ENCODE results near the gene DRGX. TPM values are rescaled to one million over a fixed set of nuclear protein-coding genes. Genes with fewer than 3 reads are reported as not detected.

Gene DRGX
- total RNA-seq, 1 donor, result not detected

DNA sequence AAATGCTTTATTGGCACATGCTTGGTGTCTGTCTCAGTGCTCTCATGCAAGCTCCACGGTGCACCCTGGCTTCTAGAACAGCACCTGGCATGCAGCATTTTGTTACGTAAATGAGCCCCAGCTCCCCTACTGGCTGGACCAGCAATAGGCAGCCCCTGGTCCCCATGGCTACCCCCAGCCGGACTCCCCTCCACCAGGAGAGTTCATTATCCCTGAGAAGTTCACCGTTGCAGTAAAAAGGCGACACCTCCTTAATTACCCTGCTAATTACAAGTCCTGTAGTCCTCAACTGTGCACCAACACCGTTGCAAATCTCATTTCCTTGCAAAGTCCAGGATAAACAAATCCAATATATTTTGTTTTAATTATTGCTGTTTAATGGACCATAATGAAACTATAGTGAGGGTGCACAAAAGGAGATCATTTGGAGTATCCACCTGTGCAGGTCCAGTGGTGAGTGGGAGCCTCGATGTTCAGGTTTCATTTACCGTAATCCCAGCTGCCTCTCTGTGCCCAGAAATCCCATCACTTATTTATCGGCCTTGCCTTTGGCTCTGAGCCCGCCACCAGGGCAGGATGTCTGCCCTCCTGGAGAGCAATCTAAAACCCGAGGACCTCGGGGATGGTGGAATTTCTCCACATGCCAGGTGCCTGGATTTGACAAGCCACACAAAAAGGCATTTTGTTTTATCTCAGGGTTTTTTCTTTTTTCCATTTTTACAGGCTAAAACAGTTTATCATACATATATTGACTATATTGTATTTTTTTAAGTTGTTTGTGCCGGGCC is 12.8 kb upstream of the DRGX start:
- TF ChIP-seq, protein P1, sequence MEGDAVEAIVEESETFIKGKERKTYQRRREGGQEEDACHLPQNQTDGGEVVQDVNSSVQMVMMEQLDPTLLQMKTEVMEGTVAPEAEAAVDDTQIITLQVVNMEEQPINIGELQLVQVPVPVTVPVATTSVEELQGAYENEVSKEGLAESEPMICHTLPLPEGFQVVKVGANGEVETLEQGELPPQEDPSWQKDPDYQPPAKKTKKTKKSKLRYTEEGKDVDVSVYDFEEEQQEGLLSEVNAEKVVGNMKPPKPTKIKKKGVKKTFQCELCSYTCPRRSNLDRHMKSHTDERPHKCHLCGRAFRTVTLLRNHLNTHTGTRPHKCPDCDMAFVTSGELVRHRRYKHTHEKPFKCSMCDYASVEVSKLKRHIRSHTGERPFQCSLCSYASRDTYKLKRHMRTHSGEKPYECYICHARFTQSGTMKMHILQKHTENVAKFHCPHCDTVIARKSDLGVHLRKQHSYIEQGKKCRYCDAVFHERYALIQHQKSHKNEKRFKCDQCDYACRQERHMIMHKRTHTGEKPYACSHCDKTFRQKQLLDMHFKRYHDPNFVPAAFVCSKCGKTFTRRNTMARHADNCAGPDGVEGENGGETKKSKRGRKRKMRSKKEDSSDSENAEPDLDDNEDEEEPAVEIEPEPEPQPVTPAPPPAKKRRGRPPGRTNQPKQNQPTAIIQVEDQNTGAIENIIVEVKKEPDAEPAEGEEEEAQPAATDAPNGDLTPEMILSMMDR (IDR thresholded peaks at IDR 0.05; ENCODE audit: extremely low read depth, low read depth, low read length), result peak; percentile 31
- no peak overlapping the region for H3K4me3 ChIP-seq (ENCODE audit: insufficient read depth, low read length)
- H2AFZ ChIP-seq (ENCODE audit: low read length), result no peak overlapping the region
- no peaks in the 10 kb centered on the region for H3K36me3 ChIP-seq (ENCODE audit: insufficient read depth, low read length)
- no peaks in the 10 kb centered on the region for H4K20me1 ChIP-seq (ENCODE audit: insufficient read depth, low read length)
- H3K4me1 ChIP-seq (ENCODE audit: insufficient read depth, low read length), result no peaks in the 10 kb centered on the region
- H3K27me3 ChIP-seq (ENCODE audit: insufficient read depth, low read length), result peaks cover 57% of the 10 kb centered on the region
- DNase-seq (ENCODE audit: insufficient read length, low spot score, missing footprints), result no peak
- H3K9me3 ChIP-seq (ENCODE audit: low read depth, low read length), result no peaks in the 10 kb centered on the region
- no peak overlapping the region for H3K4me2 ChIP-seq (ENCODE audit: insufficient read depth, low read length)
- H3K27ac ChIP-seq (ENCODE audit: low read depth, low read length), result no peak overlapping the region
- no peaks in the 10 kb centered on the region for H3K79me2 ChIP-seq (ENCODE audit: insufficient read depth, low read length)

DNA sequence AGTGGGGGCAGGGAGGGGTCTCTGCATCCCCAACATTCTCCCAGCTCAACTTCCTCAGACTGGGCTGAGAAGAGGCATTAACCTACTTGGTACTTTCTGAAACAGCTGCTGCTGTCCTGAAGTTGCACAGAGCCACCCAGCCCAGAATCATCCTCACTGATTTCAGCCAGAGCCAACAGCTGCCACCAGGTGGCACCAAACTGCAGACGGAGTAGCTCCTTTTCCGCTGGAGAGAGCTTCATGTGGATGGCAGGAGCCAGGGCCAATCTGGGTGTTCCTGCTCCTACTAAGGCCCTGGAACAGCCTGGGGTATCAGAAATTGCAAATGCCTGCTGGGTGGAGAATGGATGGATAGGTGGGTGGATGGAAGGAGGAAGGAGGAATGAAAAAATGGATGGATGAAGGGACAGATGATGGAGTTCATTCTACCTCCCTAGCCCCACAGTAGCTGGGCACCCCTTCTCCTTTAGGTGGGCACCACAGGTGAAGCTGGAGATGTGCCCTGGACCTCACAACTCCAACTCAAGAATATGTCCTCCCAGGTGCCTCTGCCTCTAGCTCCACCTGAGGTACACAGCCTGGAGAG is 11.8 kb upstream of the DRGX start:
- Histone ChIP-seq H3K27me3 (ENCODE audit: insufficient read depth, low read length) (peaks cover 63% of the 10 kb centered on the region), H4K20me1 (ENCODE audit: insufficient read depth, low read length) (no peaks in the 10 kb centered on the region), H2AFZ (ENCODE audit: low read length) (no peak overlapping the region), H3K27ac (ENCODE audit: low read depth, low read length) (no peak overlapping the region), H3K79me2 (ENCODE audit: insufficient read depth, low read length) (no peaks in the 10 kb centered on the region), H3K4me2 (ENCODE audit: insufficient read depth, low read length) (no peak overlapping the region), H3K4me1 (ENCODE audit: insufficient read depth, low read length) (no peaks in the 10 kb centered on the region), H3K9me3 (ENCODE audit: low read depth, low read length) (no peaks in the 10 kb centered on the region), H3K4me3 (ENCODE audit: insufficient read depth, low read length) (no peak overlapping the region), H3K36me3 (ENCODE audit: insufficient read depth, low read length) (no peaks in the 10 kb centered on the region)
- TF ChIP-seq, protein P1 (IDR thresholded peaks at IDR 0.05; ENCODE audit: extremely low read depth, low read depth, low read length), result peak; percentile 97
- DNase-seq (ENCODE audit: insufficient read length, low spot score, missing footprints), result peak; percentile 96

DNA sequence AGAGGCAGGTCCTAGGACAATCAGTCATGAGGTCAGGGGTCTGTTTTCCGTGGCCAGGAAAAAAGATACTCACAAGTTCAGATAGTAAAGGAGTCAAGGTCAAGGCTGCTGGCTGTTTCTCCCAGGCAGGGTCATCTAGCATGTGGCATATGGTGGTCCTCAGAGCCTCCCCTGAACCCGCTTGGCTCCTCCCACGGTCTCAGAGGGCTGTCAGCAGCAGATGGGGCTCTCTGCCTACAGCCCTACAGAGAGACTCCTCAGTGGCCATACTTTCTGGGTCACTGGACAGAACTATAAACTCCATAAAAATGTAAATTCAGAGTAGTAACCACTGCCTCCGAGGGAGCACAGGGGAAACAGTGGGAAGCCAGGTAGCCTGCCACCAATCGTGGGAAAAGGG is 11.3 kb upstream of the DRGX start:
- Histone ChIP-seq H3K36me3 (ENCODE audit: insufficient read depth, low read length) (no peaks in the 10 kb centered on the region), H3K4me2 (ENCODE audit: insufficient read depth, low read length) (no peak overlapping the region), H4K20me1 (ENCODE audit: insufficient read depth, low read length) (no peaks in the 10 kb centered on the region), H3K4me1 (ENCODE audit: insufficient read depth, low read length) (no peaks in the 10 kb centered on the region), H3K79me2 (ENCODE audit: insufficient read depth, low read length) (no peaks in the 10 kb centered on the region), H3K27ac (ENCODE audit: low read depth, low read length) (no peak overlapping the region), H3K4me3 (ENCODE audit: insufficient read depth, low read length) (no peak overlapping the region), H2AFZ (ENCODE audit: low read length) (no peak overlapping the region), H3K9me3 (ENCODE audit: low read depth, low read length) (no peaks in the 10 kb centered on the region), H3K27me3 (ENCODE audit: insufficient read depth, low read length) (peaks cover 64% of the 10 kb centered on the region)
- no peak for DNase-seq (ENCODE audit: insufficient read length, low spot score, missing footprints)
- TF ChIP-seq, protein P1 (IDR thresholded peaks at IDR 0.05; ENCODE audit: extremely low read depth, low read depth, low read length), result no peak

DNA sequence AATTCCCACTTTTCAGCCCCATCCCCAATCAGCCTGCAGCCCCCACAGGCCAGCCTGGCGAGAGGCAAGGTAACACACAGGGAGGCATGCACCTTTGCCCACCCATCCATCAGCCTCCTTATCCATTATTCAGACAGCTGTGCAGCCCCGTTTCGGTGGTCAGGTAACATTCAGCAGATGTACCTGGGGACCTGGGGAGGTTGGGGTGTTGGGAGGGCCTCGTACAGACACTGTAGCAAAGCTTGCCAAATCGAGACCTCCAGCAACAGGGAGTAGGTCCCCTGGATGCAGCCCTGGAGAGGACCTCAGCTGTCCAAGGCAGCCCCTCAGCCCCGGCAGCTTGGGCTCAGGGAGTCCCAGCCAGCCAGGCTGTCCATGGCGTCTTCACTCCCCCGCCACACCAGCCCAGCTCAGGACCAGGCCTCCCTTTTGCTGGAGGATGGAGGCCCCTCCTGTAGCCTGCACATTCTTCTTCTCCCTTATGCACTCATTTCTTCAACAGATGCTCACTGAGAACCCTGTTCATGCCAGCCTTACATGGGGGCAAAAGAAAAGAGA is 8.5 kb upstream of the DRGX start:
- TF ChIP-seq, protein P1 (IDR thresholded peaks at IDR 0.05; ENCODE audit: extremely low read depth, low read depth, low read length), result no peak
- Histone ChIP-seq H3K27ac (ENCODE audit: low read depth, low read length) (no peak overlapping the region), H3K4me1 (ENCODE audit: insufficient read depth, low read length) (no peaks in the 10 kb centered on the region), H3K4me2 (ENCODE audit: insufficient read depth, low read length) (no peak overlapping the region), H2AFZ (ENCODE audit: low read length) (no peak overlapping the region), H3K79me2 (ENCODE audit: insufficient read depth, low read length) (no peaks in the 10 kb centered on the region), H4K20me1 (ENCODE audit: insufficient read depth, low read length) (no peaks in the 10 kb centered on the region), H3K9me3 (ENCODE audit: low read depth, low read length) (no peaks in the 10 kb centered on the region), H3K4me3 (ENCODE audit: insufficient read depth, low read length) (no peak overlapping the region), H3K27me3 (ENCODE audit: insufficient read depth, low read length) (peaks cover 59% of the 10 kb centered on the region), H3K36me3 (ENCODE audit: insufficient read depth, low read length) (no peaks in the 10 kb centered on the region)
- DNase-seq (ENCODE audit: insufficient read length, low spot score, missing footprints), result no peak
